ENCODE measurements around the gene VGLL4.
A peak's percentile ranks its signal among the peaks of the same experiment; 100 is the strongest.
"Not testable (repeated sequence)": the region's sequence is repeated elsewhere in the genome, so short reads cannot be mapped to it uniquely, and the experiment has no call there.

Gene VGLL4, protein sequence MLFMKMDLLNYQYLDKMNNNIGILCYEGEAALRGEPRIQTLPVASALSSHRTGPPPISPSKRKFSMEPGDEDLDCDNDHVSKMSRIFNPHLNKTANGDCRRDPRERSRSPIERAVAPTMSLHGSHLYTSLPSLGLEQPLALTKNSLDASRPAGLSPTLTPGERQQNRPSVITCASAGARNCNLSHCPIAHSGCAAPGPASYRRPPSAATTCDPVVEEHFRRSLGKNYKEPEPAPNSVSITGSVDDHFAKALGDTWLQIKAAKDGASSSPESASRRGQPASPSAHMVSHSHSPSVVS

DNA sequence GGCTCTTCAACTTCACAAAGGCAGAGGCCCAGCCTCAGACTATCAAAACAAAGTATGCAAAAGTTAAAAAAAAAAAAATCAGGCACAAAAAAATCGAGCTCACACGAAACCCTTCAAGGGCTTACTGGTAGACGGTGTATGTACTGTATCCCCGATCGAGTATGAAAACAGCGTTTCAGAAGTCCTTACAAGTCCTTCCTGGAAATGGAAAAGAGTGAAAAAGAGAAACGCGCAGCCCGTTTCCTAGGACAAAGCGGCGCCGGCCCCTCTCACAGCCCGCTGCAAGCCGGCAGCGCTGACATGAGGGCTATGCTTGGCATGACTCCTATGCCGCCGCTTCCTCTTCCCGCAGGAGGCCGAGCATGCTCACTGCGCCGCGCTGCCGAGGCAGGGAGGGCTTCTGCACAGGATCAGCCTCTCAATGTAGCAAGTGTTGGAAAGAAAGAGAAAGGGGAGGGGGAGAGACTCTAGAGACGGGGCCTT is at the start of gene VGLL4:
Gene VGLL4 (minus strand): TSS at position 311 of the 483 bp plus-strand sequence. CDS start 397 bp downstream, outside the sequence.
- DNase-seq (ENCODE audit: low read depth in 2 of 2) = peak; percentile 62 to 67

DNA sequence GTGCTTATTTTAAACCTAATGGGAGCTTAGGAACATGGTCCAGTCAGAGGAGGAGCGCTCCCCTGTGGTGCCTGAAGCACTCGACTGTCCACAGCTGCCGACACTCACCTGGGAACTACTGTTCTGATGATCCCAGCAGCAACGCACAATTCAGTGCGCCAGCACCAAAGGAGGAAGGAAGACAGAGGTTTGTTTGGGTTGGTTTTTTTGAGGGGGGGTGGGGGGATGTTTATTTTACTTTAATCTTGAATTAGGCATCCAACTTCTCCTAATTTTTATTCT is 48.8 kb upstream of the VGLL4 start:
- no peak for DNase-seq (ENCODE audit: low read depth in 2 of 2)

DNA sequence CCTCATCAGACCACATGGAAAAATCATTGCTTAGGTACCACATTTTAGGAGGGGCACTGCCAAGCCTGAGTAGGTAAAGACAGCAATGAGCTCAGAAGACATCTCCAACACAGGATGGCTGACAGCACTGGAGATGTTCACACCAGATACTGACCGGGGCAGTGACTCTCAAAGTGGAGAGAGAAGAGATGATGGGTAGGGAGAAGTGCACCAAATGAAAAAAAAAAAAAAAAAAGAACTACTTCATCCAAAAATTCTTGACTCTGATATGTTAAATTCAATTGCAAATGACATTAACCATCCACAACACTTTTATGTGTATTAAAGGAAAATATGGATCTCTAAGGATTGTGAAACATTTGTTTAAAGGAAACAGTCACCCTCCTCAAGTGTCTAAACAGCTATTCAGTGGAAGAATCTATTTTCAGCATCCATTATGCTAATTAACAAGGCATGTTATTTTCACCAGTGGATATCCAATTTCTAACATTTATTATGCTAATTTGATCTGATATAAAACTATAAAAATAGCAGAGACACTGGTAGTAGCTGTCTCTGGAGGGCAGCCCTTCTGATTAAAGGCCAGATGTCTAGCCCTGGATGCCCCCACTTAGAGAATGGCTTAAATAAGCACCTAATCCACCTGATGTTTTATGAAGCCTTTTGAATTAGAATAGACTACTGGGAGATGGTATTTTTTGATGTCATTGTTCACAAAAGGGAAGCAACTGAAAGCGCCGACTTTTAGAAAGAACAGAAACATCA is 48.2 kb upstream of the VGLL4 start:
- DNase-seq (ENCODE audit: low read depth in 2 of 2) = no peak

DNA sequence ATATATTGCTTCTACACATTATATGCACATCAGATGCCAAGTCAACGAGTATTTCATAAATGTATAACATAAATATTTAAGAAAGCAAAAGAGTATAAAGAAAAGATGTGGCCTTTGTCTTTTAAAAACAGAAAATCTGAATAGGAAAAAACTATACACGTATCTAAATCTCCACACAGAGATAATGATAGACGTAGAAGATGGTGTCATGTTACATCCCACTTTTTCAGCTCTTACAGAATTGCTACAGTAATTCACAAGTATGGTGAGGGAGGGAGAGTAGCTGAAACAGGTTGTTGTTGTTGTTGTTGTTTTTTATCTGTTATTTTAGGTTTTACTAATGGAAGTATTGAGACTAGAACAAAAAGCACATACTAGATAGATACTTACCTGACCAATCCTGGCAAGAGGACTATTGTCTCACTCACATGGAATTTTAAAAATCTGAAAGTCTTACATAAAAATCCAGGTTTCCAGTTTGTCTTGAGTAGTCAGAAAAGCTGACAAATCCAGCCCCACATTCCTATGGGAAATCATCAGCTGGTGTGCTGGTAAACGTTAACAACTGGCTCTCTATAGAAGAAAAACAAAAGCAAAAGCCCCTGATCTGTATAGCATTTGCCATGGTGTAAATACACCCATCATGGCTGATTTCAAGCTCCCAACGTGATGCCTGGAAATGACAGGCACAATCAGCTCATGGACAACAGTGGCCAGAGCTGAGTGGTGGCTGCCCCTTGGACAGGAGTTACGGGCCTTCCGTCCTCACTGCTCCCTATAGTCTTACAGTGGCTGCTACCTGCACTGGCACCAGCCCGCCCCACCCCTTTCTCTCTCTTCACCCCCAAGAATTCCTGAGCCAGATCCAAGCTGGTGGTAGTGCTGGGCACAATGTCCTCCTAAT is 47.4 kb upstream of the VGLL4 start:
- DNase-seq (ENCODE audit: low read depth in 2 of 2) = no peak

DNA sequence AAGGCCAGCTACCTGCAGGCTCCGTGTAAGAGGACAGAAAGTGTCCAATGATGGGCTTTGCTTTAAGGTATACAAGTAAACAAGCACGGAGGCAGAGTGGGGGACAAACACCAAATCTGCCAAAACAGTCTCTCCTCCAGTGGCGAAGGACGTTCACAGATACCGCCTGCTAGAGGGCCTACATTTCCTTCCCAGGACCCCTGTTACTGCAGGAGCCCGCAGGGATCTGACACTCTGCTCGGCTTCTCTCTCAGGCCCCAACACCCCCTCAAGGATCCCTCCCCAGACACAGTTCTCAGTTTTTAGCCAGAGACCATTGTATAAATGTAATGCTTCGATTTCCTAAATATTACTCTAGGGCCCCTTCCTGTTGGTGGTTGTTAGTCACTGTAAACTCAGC is 46.0 kb upstream of the VGLL4 start:
- DNase-seq (ENCODE audit: low read depth in 2 of 2) = no peak

DNA sequence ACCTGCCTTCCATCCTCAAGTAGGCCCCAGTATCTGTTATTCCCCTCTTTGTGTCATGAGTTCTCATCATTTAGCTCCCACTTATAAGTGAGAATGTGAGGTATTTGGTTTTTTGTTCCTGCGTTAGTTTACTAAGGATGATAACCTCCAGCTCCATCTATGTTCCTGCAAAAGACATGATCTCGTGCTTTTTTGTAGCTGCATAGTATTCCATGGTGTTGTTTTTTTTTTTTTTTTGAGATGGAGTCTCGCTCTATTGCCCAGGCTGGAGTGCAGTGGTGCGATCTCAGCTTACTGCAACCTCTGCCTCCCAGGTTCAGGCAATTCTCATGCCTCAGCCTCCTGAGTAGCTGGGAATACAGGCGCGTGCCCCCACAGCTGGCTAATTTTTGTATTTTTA is 41.3 kb upstream of the VGLL4 start:
- DNase-seq (ENCODE audit: low read depth in 2 of 2) = not testable (repeated sequence)

DNA sequence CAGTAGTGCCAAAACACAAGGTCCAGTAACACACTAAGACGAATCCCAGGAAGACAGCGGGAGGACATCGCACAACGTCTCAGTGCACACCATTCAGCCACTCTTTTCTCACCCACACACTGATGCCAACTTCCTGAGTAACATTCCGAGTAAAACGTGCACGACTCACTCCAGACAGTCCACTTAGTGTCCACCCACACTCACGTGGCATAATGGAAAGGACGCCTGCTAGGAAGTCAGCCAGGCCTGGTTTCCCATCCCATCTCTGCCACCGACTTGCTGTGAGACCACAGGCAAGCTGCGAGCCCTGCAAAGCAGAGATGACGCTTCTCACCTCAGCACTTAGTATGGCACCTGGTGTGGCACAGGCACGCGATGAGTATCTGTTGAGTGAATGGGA is 36.8 kb upstream of the VGLL4 start:
- no peak for DNase-seq (ENCODE audit: low read depth in 2 of 2)

DNA sequence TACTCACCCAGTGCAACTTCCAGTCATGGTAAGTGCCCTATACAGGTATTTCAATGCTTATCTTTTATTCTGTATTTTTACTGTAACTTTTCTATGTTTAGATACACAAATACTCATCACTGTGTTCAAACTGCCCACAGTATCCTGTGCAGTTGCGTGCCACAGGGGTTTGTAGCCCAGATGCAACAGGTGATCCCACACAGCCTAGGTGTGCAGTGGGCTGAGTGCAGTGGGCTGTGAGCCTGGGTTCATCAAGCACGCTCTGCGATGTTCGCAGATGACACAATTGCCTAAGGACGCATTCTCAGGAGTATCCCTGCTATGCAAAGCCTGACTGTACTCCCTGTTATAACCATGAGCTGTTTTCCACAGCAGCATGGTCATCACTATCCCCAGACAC is 36.2 kb upstream of the VGLL4 start:
- no peak for DNase-seq (ENCODE audit: low read depth in 2 of 2)

DNA sequence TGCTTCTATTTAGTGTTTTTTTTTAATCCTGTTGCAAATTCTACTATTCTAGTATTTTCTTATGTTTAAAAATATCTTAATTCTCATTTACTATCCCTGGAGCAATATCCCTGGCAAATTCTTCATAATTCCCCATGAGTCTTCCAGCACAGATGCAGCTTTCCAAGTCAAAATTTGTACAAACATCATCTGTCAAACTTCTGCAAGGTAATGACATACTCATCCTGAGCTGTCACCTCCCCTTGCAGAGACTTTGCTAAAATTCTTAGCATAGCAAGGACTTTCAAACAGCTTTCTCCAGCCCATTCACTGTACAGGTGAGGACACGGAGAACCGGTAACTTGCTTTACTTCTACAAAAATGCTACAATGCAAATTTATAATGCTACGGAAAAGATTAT is 28.6 kb upstream of the VGLL4 start:
- no peak for DNase-seq (ENCODE audit: low read depth in 2 of 2)

DNA sequence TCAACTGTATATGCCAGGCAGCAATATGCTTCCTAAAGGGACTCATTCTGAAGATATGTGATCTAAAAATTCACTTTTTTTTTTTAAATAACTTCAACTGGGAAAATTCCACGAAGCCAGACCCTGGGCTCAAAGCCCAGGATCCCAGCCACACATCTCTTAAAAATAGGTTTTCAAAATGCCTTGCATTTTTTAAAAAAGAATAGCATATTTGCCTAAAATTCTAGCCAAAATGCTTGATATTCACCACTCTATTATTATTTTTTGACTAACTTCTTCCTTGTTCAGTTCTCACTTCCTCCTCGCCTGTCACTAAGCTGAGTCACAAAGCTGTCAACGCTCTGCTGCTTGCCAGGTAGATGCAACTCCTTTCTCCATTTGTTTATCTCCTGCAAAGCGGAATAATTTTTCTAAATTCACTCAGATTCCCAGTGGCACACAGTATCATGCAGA is 28.0 kb upstream of the VGLL4 start:
- no peak for DNase-seq (ENCODE audit: low read depth in 2 of 2)

DNA sequence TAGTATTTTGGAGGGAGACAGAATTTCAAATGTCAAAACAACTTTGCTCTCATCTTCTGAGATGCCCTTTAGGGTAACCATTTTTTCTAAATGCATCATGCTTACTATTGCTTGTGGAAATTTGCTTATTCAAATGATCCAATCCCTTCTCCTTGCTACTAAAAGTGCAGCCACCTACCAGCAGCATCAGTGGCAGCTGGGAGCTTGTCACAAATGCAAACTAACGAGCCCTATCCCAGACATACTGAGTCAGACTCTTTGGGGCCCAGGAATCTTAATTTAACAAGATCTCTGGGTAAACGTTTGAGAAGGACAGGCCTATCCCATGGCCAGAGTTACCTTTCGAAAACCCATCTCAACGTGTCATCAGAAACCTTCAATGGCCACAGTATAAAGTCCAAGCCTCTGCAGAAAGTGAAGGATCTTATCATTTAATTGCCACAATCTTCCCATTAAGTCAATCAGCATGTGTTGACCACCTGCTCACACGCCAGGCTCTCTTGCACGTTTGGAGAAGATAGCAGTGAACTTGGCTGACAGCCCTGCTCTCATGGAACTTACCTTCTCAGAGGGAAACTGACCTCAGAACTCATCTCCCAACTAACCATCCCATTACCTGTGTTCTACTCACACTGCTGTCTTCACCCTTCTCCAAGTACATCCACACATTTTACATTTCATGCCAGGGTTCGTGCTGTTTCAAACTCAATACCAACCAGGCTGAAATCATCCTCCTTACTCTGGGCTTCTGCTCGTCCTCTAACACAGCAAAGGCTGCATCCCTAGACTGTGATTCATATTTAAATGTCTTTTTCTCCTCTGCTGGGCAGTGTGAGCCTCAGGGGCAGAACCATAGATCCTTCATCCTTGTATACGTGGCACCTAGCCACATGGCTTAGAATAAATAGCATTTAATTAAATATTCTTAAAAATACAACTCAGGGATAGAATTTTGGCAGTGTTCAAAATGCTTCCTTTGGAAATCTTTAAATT is 24.8 kb upstream of the VGLL4 start:
- no peak for DNase-seq (ENCODE audit: low read depth in 2 of 2)

DNA sequence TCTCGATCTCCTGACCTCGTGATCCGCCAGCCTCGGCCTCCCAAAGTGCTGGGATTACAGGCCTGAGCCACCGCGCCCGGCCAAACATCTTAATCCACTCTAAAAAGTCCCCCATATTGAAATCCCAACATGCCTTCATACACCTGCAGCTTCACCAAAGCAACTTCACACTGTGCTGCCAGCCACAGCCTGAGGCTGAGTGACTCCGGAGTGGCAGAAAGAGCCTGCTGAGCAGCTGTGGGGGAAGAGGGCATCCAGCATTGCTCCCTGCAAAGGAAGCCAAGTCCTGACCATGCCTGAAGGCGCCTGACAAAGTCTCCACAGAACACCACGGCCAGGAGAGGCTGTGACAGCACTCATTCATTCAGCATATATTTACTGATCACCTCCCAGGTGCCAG is 21.6 kb upstream of the VGLL4 start:
- no peak for DNase-seq (ENCODE audit: low read depth in 2 of 2)

DNA sequence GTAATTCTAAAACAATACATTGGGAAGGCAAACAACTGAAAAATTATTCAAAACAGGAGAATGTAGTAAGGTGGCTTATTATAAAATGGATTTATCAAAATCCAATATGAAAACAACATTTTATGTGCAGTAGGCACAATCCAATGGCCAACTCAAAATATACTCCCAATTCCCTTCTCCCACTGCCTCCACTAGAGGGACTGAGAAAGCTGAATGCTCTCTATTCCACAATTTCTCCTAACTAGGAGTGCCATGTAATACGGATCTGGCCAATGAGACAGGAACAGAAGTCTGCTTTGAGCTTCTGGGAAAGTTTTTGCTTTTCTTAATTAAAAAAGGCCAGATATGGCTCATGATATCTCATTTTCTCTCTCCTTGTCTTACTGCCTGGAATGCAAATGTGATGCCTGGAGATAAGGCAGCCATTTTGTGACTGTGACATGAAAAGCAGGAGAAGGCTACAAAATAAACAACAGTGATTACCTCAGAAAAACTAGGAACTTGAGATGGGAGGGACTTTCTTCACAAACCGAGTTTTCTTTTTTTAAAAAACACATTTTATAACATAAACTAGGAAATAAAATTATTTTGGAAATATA is 18.8 kb upstream of the VGLL4 start:
- DNase-seq (ENCODE audit: low read depth in 2 of 2) = no peak

DNA sequence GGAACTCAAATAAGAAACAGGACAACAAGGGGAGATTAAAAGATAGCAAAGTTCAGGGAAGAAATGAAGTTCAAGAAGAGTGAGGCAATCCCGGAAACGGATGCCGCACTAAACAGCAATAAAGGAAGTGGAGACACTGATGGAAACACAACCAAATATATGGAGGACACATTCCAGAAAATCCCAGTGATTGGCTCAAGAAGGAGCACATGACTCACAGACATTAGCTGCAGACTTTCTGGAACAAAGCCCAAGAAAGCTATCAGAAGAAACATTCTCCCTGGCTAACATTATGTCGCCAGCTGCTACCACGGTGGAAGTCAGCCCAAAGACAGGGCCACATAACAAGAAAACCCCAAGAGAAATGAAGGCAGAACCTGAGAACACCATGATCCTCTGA is 18.1 kb upstream of the VGLL4 start:
- DNase-seq (ENCODE audit: low read depth in 2 of 2) = no peak

DNA sequence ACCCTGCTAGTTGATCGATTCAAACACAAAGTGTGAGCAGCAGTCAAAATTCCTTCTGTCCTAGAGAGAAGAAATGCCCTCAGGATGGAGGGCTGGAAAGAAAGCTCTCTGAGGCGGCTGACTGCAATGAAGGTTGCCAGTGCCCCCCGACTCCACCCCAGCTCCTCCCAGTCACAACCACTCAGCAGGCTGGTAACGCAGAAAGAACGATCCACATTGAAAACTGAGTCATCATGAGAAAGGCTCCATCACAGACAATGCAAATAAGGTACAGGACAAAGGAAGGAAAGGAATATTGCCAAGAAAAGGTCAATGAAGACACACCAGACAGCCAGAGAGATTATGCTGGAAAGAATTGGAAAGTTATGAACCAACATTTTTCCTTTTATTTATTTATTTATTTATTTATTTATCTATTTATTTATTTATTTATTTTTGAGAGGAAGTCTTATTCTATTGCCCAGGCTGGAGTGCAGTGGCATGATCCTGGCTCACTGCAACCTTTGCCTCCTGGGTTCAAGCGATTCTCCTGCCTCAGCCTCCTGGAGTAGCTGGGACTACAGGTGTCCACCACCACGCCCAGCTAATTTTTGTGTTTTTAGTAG is 17.4 kb upstream of the VGLL4 start:
- DNase-seq (ENCODE audit: low read depth in 2 of 2) = no peak

DNA sequence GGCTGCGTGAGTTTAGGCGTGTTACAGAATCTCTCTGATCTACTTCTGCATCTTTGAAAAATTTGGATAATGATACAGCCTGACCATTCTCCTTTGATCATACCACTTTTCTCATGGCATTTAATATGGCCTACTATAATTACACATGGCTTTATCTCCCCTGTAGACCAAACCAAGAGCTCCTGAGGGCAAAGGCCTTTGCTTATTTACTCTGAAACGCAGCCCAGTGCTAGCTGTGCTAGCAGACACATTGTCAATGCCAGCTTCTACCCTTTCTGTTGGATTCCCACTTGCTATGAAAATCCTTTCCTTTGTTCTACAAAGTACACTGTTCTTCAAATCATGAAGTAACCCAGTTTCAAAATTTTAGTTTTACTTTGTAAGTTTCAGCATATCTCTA is 16.5 kb upstream of the VGLL4 start:
- no peak for DNase-seq (ENCODE audit: low read depth in 2 of 2)

DNA sequence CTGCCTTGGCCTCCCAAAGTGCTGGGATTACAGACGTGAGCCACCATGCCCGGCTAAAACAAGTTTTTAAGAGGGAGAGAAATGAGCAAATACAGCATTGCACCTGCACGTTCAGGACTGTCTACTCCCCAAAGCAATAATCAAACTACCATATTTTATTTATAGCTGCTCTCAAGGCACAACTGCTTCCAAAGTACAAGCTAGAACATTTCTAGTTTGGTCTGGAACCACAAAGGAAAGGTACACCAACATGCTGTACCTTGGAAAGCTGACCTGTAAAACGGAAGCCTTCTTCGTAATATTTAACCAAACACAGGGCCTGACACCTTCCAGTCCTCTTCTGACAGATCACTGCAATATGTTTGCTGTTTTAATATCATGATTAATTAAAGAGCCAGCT is 14.5 kb upstream of the VGLL4 start:
- no peak for DNase-seq (ENCODE audit: low read depth in 2 of 2)

DNA sequence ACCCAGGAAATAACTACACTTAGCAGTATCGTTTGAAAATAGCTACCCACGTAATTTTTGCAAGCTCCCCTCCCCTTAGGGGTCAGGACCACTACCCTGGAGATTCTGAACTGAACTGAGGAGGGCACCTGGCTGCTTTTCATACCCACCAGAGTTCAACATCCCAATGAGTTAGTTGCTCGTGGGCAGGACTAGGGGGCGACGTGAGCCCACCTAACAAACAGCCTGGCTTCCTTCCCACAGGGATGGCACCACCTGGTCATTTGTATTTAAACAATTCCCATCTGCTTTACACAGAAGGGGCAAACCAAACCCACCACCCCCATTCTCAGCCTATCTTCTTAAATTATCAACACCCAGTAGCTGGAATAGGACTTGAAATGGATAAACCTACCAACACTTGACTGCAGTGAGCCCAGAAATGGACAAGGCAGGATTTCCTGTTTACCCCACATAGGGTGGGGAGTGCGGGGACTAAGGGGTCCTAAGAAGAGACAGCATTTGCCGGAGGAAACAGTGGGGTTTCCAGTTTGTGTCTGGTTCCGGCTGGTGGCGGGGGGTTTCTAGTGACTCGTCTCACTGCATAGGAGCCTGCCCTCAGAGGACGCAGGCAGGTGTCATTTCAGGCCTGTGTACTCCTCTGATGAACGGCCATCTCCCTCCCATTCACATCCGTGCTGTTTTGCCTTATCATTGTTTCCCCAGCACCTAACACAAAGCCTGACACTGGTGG is 11.6 kb upstream of the VGLL4 start:
- no peak for DNase-seq (ENCODE audit: low read depth in 2 of 2)

DNA sequence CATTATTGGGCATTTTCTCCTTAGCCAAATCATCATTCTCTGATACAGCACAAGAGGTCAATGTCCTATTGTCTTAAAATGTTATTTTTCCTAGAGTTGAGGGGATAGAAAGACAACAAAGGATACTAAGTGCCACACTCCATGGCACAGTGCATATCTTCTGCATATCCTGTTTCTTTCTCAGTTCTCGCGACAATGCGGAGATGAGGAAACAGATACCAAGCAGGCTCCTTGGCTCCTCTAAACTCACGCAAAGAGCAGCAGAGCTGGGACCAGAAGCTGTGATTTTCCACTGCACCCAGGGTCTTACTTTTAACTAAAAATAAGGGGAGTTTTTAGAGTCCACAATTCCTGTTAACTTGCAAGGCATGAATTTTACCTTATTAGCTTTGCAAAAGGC is 10.5 kb upstream of the VGLL4 start:
- DNase-seq (ENCODE audit: low read depth in 2 of 2) = no peak
